GM10847 (cell line): ENCODE measurements around the gene SETD5.

Source experiments
- POLR2A ChIP-seq: IDR thresholded peaks from 2 replicates; pipeline ENCODE4 v1.6.1; 2011; ENCODE audit not compliant: insufficient read length; ENCODE audit errors: extremely low read depth

SETD5 gene

DNA sequence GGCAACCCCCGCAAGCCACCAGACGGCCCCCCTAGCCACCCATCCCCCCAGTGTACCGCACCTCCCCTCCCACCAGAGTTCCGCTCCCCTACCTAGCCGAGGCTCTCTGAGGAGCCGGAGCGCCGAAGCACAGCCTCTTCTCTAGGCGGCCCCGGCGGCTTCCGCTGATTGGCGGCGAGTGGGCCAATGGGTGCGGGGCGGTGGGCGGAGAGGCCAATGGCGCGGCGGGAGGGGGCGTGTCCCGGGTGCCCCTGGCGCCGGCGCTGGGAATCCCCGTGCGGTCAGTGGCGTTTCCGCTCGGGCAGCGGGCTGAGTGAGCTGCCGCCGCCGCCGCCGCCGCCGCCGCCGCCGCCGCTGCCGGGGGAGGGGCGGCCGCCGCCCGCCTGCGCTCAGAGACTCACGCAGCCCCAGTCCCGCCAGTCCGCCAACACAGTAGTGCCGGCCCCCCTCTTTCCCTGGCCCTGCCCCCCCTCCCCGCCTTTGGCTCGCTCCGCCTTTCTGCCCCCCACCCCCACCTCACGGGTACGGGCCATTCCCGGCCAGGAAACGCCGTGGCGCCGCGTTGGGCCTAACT is at the start of gene SETD5:
TSS of gene SETD5 (plus strand) at position 284 of the 574 bp plus-strand sequence. CDS start 31,324 bp downstream, outside the sequence.
- peak; percentile 94 for TF ChIP-seq POLR2A

DNA sequence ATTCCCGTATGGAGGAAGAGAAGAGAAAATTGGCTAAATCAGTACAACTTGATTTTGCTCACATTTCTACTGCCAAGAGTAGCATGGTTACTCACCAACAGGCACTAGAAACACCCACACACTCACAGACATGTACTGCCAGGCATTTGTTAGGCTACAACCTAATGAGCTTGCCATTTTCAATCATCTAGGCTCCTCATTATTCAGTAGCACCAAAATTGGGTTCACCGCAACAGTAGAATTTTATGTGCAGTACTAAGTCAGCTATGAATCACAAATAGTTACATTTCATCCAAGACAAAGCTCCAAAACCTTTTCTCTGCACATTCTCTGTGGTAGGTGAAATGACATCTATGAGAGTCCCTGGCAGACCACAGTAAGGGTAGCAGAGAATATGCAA is 49.5 kb upstream of the SETD5 start:
- TF ChIP-seq POLR2A = no peak

- no peak for TF ChIP-seq POLR2A
These were observed 47.9 kb upstream of the SETD5 start for GRCh38 chr3:9349321-9350117.

GRCh38 chr3:9351709-9352126 is 45.7 kb upstream of the SETD5 start:
- TF ChIP-seq POLR2A = no peak

DNA sequence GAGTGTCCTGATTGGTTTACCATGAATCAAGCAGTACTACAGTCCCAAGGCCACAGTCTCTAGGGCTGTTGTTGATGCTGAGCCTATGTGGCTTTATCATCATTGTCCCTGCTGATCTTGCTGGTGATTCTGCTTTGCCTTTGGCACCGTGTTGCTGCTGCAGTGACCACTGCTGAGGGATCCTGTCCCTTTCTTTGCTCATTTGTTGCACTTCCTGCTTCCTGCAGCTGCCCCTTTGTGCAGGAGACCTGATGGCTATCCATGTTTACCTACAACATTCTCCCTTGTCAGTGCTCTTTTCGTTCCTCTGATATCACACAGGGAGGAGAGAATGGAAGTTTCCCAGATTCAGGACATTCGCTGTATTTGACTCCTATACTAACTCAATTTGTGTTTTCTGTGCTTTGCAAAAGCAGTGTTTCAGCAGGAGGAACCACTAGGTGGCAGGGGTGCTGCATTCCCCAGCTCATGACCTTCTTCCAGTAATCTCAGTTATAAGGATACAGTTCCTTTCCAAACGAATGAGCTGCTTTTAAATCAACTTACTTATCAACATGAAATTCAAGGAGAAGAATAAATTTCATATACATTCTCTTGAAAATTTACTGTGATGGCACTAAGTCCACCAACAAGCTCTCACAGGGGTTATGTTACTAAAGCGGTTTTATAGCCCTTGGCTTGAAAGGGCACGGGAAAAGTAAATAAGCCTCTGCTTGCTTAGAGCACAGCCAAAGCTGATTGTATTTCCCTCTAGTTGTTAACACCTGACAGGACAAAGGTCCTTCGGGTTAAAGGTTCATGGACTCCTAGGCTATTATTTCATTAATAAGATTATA is 44.3 kb upstream of the SETD5 start:
- TF ChIP-seq POLR2A = no peak

- TF ChIP-seq POLR2A = no peak
These were observed 35.6 kb upstream of the SETD5 start for GRCh38 chr3:9361691-9362388.

DNA sequence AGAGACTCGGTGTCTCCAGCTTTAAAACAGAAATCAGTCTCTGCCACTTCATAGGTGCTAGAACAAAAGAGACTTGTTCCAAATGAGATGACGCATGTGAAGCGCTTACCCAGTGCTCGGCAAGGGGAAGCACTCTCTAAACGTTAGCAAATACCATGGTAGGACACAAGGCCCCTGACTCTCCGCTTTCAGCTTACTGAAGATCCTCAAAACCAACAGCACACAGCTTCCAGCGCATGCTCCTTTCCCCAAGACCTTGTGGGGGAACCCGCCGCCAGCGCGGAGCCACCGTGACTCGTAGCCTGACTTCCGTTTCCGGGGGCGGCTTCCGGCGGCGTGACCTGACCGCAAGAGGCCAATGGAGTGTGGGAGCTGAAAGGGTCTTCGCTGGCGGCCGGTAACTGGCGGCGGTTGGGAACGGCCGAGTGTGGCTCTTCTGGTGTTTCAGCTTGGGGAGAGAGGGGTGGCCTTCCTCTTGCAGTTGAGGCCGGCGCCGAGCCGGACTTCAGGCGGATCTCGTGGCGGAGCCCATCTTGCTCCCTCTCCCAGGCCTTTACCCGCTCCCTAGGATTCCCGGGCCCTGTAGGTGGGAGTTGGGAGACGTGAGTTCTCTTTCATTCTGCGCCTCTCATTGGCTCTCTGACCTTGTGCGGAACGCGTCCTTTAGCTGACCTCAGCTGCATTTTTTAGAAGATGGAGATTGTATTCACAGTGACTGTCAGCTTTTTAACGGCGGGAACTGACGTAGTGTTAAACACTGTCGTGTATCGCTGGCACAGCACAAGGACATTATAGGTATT is 34.5 kb upstream of the SETD5 start, which contains the start of gene THUMPD3:
TSS of gene THUMPD3 (plus strand) at position 324 of the 800 bp plus-strand sequence. CDS start 2,015 bp downstream, outside the sequence.
- TF ChIP-seq POLR2A = peak; percentile 77

GRCh38 chr3:9369508-9369907 is 27.9 kb upstream of the SETD5 start:
- no peak for TF ChIP-seq POLR2A

DNA sequence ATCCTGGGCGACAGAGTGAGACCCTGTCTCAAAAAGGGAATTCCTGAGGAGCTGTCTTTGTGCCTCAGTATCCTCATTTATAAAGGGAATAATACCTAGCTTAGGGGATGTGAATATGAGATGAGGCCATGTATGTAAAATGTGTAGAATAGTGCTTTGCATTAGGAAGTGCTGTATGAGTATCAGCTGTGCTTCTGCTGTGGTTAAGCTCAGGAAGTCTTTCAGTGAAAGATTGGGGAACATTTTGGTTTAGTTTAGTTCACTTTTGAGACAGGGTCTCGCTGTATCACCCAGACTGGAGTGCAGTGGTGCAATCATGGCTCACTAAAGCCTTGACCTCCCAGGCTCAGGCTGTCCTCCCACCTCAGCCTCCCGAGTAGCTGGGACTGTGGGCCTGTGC is 23.9 kb upstream of the SETD5 start:
- TF ChIP-seq POLR2A = no peak

DNA sequence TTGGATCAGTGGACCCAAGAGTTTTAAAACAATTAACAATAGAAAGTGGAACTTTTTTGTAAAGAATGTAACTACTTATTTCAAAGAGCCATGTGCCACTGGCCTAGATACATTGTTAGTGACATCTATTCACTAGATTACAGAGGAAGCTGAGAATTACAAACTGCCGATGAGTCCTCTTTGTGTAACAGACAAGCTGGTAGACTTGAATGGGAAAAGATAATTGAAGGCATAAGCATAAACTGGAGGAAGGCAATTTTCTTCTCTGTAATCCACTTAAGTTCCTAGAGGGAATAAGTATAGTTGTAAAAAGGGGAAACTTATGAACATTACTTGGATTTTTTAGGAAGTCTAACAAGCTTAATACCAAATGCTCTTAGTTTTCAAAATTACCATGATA is 19.4 kb upstream of the SETD5 start:
- no peak for TF ChIP-seq POLR2A

GRCh38 chr3:9379327-9379726 is 18.1 kb upstream of the SETD5 start:
- TF ChIP-seq POLR2A = no peak

- no peak for TF ChIP-seq POLR2A
These were observed 17.4 kb upstream of the SETD5 start for GRCh38 chr3:9380014-9380413.

DNA sequence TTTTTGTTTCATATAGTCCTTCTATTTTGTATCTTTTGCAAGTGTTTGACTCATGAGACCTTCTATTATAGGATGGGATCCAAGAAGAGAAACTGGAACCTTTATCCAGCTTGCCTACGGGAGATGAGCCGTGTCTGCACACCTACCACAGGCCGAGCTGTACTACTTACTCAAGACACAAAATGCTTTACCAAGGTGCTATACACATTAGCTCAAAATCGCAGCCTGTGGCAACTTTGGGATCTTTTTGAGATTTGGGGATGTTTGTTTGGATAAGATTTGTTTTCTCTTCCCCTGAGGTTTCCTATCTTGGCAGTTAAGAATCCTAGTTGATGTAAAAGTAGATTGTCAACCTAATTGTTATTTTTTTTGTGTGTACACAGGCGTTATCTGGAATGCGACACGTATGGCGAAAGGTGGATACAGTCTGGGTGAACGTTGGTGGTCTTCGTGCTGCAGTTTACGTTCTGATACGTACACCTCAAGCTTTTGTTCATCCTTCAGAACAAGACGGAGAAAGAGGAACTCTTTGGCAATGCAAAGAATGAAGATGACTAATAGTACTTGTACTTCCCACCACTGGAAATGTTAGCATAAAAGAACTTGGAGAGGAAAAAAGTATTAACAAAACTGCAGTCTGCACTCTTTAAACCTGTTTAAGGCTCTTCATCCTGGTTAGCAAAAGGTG is 13.1 kb upstream of the SETD5 start:
- no peak for TF ChIP-seq POLR2A
